ENCODE measurements around the gene SP110.

SP110 gene

GRCh38 chr2:230164139-230164538 lies 55.6 kb downstream of the SP110 start:
- no peak for DNase-seq

- DNase-seq = no peak
Measured at GRCh38 chr2:230162981-230163380, 56.8 kb downstream of the SP110 start.

- no peak for DNase-seq
Measured at GRCh38 chr2:230161184-230161583, 58.6 kb downstream of the SP110 start.

- peak; percentile 60 for DNase-seq
Measured at GRCh38 chr2:230160112-230160660, 59.6 kb downstream of the SP110 start.

- no peak for DNase-seq
Measured at GRCh38 chr2:230158468-230158867, 61.3 kb downstream of the SP110 start.

- no peak for DNase-seq
Measured at GRCh38 chr2:230156782-230157699, 62.7 kb downstream of the SP110 start.

GRCh38 chr2:230155359-230155758 lies 64.4 kb downstream of the SP110 start:
- DNase-seq = no peak

GRCh38 chr2:230153390-230153976 lies 66.3 kb downstream of the SP110 start:
- no peak for DNase-seq

- no peak for DNase-seq
Measured at GRCh38 chr2:230152334-230152733, 67.5 kb downstream of the SP110 start.

- DNase-seq = no peak
Measured at GRCh38 chr2:230144355-230144754, 75.4 kb downstream of the SP110 start.

GRCh38 chr2:230140667-230141066 lies 79.1 kb downstream of the SP110 start:
- no peak for DNase-seq

GRCh38 chr2:230137902-230138539 lies 81.8 kb downstream of the SP110 start:
- DNase-seq = no peak

- no peak for DNase-seq
Measured at GRCh38 chr2:230135130-230135525, 84.7 kb downstream of the SP110 start.

- DNase-seq = no peak
Measured at GRCh38 chr2:230134496-230135129, 85.2 kb downstream of the SP110 start.

- DNase-seq = no peak
Measured at GRCh38 chr2:230131366-230131765, 88.4 kb downstream of the SP110 start.

GRCh38 chr2:230130668-230131364 lies 89.0 kb downstream of the SP110 start:
- DNase-seq = no peak

- DNase-seq = no peak
Measured at GRCh38 chr2:230129343-230129742, 90.4 kb downstream of the SP110 start.

GRCh38 chr2:230128623-230129342 lies 91.0 kb downstream of the SP110 start:
- DNase-seq = no peak

GRCh38 chr2:230127195-230127594 lies 92.6 kb downstream of the SP110 start:
- DNase-seq = no peak

- DNase-seq = no peak
Measured at GRCh38 chr2:230124757-230125431, 94.9 kb downstream of the SP110 start.

GRCh38 chr2:230124235-230124634 lies 95.5 kb downstream of the SP110 start:
- DNase-seq = no peak
